ENCODE data around the gene KPNB1.

The KPNB1 gene

GRCh38 chr17:47728214-47728877 is 78.6 kb downstream of the KPNB1 start:
- DNase-seq (ENCODE audit: extremely low read depth in 1 of 2, low read depth in 1 of 2): no peak

DNA sequence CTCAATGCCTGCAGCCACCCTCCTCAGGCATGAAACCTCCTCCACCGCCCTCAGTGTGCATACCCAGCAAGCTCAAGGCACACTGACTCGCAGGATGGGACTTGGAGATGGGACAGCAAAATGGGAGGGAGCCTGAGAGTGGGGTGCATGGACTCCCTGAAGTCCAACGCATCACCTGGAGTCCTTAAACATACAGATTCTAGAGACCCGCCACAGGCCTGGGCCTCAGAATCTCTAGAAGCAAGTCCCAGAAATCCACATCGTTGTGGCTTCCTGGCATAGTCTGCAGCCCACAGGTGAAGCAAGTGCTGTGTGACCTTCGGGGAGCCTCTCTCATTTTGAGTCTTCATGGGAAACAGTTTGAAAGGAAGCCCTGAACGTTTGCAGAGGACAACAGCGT is 79.8 kb downstream of the KPNB1 start:
- DNase-seq (ENCODE audit: extremely low read depth in 1 of 2, low read depth in 1 of 2): no peak

DNA sequence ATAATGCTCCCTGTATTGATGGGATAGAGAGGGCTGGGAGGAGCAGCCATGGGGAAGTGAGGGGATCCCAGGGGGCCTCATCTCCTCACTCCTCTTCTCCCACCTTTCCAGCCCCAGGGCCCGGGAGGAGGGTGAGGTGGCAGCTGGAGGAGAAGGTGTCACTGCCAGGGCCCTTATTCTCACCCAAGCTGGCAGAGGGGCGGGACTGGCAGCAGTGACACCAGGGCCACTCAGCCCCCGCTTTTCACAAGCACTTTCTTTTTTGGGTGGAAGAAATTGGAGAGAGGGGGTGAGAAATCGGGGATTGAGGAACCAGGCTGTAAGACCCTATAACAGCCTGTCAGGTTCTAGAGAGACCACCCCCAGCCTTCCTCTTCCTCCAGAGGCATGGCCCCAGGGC is 81.0 kb downstream of the KPNB1 start:
- DNase-seq (ENCODE audit: extremely low read depth in 1 of 2, low read depth in 1 of 2): no peak

DNA sequence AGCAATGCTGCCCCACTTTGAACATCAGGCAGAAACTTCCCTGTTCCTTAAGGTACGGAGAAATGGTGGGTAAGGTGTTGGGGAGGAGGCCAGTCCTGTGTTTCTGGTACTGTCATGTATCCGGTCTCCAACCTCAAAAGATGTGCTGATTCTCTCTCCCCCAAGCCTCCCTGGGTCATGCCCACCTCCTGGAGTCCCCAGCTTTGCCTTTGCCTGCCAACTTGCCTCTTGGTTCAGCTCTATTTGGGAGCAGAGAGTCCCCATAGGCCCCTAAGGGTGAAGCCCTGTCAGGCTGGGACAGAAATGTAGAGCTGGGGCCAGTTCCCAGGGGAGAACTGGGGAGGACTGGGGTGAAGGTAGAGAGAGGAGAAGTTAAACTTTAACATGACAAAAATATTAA is 81.7 kb downstream of the KPNB1 start:
- no peak for DNase-seq (ENCODE audit: extremely low read depth in 1 of 2, low read depth in 1 of 2)

DNA sequence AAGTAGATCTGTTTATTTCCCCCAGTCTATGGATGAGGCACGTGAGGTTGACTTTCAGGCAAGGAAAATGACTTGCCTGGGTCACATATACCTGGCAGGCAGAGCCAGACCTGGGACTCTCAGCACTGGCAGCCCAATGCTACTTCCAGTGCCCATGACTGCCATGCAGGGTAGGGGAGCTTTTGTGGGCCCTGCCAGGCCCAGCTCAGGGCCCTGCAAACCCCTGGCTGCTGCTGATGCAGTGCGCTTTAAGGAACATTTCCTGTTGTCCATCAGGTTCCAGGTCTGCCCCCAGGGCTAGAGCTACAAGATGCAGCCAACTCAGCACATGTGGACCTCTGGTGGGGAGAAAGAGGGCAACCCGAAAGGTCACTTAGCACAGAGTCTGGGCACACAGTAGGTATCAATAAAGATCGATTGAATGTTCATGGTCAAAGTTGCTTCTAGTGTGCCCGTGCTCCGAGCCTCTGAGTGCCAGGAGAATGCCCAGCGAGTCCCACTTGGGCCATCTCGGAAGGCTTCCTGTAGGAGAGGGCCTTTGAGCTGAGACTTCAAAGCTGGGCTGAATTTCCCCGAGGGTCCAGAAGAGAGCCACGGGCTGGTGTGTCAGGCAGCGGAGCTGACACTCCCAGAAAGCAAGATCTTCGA is 82.8 kb downstream of the KPNB1 start:
- no peak for DNase-seq (ENCODE audit: extremely low read depth in 1 of 2, low read depth in 1 of 2)

DNA sequence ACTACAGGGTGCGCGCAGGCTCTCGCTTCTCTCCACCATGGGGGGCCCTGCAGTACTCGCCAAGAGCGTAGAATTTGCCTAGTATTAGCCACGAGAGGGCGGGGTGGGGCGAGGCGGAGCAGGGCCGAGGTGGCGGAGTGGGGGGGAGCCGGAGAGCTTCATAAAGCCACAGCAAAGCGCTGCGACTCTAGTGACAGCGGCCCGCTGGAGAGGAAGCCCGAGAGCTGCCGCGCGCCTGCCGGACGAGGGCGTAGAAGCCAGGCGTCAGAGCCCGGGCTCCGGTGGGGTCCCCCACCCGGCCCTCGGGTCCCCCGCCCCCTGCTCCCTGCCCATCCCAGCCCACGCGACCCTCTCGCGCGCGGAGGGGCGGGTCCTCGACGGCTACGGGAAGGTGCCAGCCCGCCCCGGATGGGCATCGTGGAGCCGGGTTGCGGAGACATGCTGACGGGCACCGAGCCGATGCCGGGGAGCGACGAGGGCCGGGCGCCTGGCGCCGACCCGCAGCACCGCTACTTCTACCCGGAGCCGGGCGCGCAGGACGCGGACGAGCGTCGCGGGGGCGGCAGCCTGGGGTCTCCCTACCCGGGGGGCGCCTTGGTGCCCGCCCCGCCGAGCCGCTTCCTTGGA is 83.4 kb downstream of the KPNB1 start, which contains the start of gene TBX21:
Gene TBX21, plus strand, starts transcription at position 190 of the 627 bp plus-strand sequence. Its CDS starts 219 bp downstream, at position 409.
- DNase-seq (ENCODE audit: extremely low read depth in 1 of 2, low read depth in 1 of 2): peak; percentile 83 to 84

DNA sequence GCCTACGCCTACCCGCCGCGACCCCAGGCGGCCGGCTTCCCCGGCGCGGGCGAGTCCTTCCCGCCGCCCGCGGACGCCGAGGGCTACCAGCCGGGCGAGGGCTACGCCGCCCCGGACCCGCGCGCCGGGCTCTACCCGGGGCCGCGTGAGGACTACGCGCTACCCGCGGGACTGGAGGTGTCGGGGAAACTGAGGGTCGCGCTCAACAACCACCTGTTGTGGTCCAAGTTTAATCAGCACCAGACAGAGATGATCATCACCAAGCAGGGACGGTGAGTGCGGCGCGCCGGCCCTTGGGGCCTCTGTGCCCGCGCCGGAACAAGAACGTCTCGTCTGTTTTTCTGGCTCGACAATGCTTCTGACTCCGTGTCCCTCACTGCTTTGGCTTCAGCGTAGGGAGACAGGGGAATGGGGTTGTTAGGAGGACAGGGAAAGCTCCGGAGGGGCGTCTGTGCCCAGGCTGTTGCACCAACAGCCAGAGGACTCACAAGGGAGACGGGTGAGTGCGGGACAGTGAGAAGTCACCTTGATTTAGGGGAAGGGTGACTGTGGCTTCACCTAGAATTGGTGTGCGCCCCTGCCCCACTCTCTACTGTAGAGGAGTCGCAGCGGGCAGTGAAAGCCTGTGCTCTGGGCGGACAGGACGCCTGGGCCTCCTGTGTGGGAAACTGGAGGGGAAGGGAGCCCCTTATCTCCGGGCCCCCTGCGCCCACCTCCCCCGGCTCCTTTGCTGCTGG is 84.1 kb downstream of the KPNB1 start:
- DNase-seq (ENCODE audit: extremely low read depth in 1 of 2, low read depth in 1 of 2): no peak

DNA sequence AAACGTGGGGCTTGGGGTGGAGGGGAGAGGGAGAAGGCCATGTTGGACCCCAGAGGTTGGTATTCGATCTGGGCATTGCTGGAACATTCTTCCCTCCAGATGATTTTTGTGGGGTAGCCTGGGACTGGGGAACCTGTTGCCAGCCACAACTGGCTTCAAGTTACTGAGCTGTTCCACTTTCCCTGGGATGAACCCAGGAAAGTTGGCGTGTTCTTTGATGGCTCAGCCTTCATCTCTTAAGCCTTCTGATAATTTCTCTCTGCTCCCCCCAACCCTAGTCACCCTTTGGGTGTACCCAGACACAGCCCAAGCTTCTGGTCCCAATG is 85.4 kb downstream of the KPNB1 start:
- DNase-seq (ENCODE audit: extremely low read depth in 1 of 2, low read depth in 1 of 2): no peak
